ENCODE data around the gene KLLN. TPM values are rescaled to one million over a fixed set of nuclear protein-coding genes. Genes with fewer than 3 reads are reported as not detected.

KLLN gene
- total and polyA plus RNA-seq, 9 of the 15 experiments (the other 6 are each of a cell fraction or from before 2014, with no cell fraction given): 0.07 to 0.40 (median 0.25) TPM

GRCh38 chr10:87887548-87888289 is 24.4 kb upstream of the KLLN start:
- no peak for TF ChIP-seq CBX8 (IDR thresholded peaks at IDR 0.05; ENCODE audit: borderline replicate concordance, extremely low read depth, low read depth, low read length, poor library complexity, severe bottlenecking)
- TF ChIP-seq CBX3 (IDR thresholded peaks at IDR 0.05; ENCODE audit: borderline replicate concordance in 1 of 2, low read length in 2 of 2): no peak
- TF ChIP-seq, protein P1, sequence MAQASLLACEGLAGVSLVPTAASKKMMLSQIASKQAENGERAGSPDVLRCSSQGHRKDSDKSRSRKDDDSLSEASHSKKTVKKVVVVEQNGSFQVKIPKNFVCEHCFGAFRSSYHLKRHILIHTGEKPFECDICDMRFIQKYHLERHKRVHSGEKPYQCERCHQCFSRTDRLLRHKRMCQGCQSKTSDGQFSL (CRISPR knock-in tag; IDR thresholded peaks at IDR 0.05): no peak
- TF ChIP-seq, protein P1 (tag; IDR thresholded peaks at IDR 0.05): no peak
- TF ChIP-seq, protein P2, sequence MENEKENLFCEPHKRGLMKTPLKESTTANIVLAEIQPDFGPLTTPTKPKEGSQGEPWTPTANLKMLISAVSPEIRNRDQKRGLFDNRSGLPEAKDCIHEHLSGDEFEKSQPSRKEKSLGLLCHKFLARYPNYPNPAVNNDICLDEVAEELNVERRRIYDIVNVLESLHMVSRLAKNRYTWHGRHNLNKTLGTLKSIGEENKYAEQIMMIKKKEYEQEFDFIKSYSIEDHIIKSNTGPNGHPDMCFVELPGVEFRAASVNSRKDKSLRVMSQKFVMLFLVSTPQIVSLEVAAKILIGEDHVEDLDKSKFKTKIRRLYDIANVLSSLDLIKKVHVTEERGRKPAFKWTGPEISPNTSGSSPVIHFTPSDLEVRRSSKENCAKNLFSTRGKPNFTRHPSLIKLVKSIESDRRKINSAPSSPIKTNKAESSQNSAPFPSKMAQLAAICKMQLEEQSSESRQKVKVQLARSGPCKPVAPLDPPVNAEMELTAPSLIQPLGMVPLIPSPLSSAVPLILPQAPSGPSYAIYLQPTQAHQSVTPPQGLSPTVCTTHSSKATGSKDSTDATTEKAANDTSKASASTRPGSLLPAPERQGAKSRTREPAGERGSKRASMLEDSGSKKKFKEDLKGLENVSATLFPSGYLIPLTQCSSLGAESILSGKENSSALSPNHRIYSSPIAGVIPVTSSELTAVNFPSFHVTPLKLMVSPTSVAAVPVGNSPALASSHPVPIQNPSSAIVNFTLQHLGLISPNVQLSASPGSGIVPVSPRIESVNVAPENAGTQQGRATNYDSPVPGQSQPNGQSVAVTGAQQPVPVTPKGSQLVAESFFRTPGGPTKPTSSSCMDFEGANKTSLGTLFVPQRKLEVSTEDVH (IDR thresholded peaks at IDR 0.05; ENCODE audit: low read depth, partially characterized antibody): no peak
- no peak for TF ChIP-seq FOS (IDR thresholded peaks at IDR 0.05; ENCODE audit: extremely low read depth, insufficient read length)
- TF ChIP-seq, protein P3, sequence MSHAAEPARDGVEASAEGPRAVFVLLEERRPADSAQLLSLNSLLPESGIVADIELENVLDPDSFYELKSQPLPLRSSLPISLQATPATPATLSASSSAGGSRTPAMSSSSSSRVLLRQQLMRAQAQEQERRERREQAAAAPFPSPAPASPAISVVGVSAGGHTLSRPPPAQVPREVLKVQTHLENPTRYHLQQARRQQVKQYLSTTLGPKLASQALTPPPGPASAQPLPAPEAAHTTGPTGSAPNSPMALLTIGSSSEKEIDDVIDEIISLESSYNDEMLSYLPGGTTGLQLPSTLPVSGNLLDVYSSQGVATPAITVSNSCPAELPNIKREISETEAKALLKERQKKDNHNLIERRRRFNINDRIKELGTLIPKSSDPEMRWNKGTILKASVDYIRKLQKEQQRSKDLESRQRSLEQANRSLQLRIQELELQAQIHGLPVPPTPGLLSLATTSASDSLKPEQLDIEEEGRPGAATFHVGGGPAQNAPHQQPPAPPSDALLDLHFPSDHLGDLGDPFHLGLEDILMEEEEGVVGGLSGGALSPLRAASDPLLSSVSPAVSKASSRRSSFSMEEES (CRISPR knock-in tag; IDR thresholded peaks at IDR 0.05): no peak
- TF ChIP-seq BRCA1 (IDR thresholded peaks at IDR 0.05): no peak
- TF ChIP-seq BRCA1 (CRISPR knock-in tag; IDR thresholded peaks at IDR 0.05): no peak
- no peak for TF ChIP-seq NR2F6 (CRISPR knock-in tag; IDR thresholded peaks at IDR 0.05)
- no TSS peak for BruUV-seq (replicated peaks)
- POLR2A ChIA-PET: interaction anchor here (1.1 to 2.4 kb wide), 2 partner anchors 13 to 25 kb away, joined by 3 to 5 read pairs; no protein-coding TSS in a partner anchor
- Histone ChIP-seq H3K9me1 (ENCODE audit: control insufficient read depth, insufficient read depth, low read length) (no peaks in the 10 kb centered on the region), H3K4me1 (replicated peaks in 1 of 2; ENCODE audit: control insufficient read depth in 2 of 2, insufficient read depth in 2 of 2, low read length in 2 of 2) (no peaks in the 10 kb centered on the region), H4K20me1 (replicated peaks; ENCODE audit: control insufficient read depth, insufficient read depth, low read length) (no peaks in the 10 kb centered on the region), H3K27ac (ENCODE audit: extremely low read depth, low read depth, low read length) (no peak overlapping the region), H2AFZ (ENCODE audit: low read depth, low read length) (no peak overlapping the region), H3K9me3 (replicated peaks; ENCODE audit: control insufficient read depth, insufficient read depth, low read depth, low read length) (no peaks in the 10 kb centered on the region), H3K4me2 (ENCODE audit: insufficient read depth, low read length) (no peak overlapping the region), H3K36me3 (ENCODE audit: control insufficient read depth, insufficient read depth, low read length) (peaks cover 19% of the 10 kb centered on the region; the same call in 2 of the 3 replicates), H3K27me3 (ENCODE audit: control insufficient read depth in 2 of 2, insufficient read depth in 2 of 2, low read length in 2 of 2) (no peaks in the 10 kb centered on the region), H3K9ac (ENCODE audit: insufficient read depth in 1 of 2, low read depth in 2 of 2, low read length in 2 of 2) (no peak overlapping the region), H3K79me2 (ENCODE audit: control insufficient read depth, insufficient read depth, low read length) (peaks cover 17% of the 10 kb centered on the region), H3K4me3 (no peak overlapping the region)
- in situ Hi-C loops (cut with MboI): no loop called here
- CTCF ChIA-PET (ENCODE audit: low intra/inter-chr PET ratio): no interaction called here
- WGBS (ENCODE audit: insufficient coverage, low coverage, missing lambda C conversion rate): 92% methylated on average over 2 of the region's 2 CpGs
- intact Hi-C loops (cut with micrococcal nuclease): no loop called here
- DNase-seq (ENCODE audit: extremely low read depth in 1 of 4, low spot score in 3 of 4) (no peak), ATAC-seq (peak; percentile 31), FAIRE-seq (no peak)
